GM20431 (cell line): ENCODE measurements around the gene DUS2.

Experiments
- in situ Hi-C: fragments of 300-500 bp; cut with MseI, MboI; formaldehyde crosslinking; loops from one replicate; pipeline ENCODE4 v1.15.0; 2020; ENCODE audit warnings: low sequenced_read_pairs; ENCODE audit not compliant: unreplicated experiment

The DUS2 gene

GRCh38 chr16:68040506-68041288 is 17.6 kb downstream of the DUS2 start:
- in situ Hi-C loops = no loop called here

DNA sequence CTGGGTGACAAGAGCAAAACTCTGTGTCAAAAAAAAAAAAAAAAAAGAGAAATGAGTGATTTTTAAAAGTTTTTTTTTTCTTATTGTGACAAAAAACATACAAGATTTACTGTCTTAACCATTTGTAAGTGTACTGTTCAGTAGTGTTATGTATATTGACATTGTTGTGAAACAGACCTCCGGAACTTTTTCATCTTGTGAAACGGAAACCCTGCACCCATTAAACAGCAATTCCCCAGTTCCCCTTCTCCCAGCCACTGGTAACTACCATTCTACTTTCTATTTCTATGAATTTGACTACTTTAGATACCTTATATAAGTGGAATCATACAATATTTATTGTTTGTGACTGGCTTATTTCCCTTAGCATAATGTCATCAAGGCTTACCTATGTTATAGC is 18.7 kb downstream of the DUS2 start:
- in situ Hi-C loops = no loop called here

DNA sequence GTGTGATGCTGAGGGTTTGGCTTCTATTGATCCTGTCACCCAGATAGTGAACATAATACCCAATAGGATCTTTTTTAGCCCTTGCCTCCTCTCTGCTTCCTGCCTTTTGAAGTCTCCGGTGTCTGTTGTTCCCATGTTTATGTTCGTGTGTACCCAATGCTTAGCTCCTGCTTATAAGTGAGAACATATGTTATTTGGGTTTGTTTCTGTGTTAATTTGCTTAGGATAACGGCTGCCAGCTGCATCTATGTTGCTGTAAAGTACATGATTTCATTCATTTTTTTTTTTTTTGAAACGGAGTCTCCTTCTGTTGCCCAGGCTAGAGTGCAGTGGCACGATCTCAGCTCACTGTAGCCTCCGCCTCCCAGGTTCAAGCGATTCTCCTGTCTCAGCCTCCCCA is 23.0 kb downstream of the DUS2 start:
- in situ Hi-C loops = no loop called here

GRCh38 chr16:68047987-68048386 is 24.9 kb downstream of the DUS2 start:
- in situ Hi-C loops = no loop called here

DNA sequence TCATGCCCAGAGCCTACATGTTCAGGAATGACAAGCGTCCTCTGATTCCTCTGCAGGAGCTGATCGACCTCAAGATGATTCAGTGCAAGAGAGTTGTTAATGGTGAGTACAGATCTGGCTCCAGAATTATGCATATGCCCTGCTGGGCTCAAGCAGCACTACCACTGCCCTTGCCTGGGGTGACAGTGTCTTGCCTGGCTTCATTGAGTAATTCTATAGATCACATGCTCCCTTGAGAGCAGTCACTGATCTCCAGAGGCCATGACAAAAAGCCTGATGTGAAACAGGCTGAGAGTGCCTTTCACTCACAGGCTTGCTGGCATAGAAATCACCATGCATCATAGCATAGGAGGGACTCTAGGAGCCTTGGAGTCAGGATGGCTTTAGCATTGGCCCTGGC is 26.4 kb downstream of the DUS2 start:
- in situ Hi-C loops = no loop called here

DNA sequence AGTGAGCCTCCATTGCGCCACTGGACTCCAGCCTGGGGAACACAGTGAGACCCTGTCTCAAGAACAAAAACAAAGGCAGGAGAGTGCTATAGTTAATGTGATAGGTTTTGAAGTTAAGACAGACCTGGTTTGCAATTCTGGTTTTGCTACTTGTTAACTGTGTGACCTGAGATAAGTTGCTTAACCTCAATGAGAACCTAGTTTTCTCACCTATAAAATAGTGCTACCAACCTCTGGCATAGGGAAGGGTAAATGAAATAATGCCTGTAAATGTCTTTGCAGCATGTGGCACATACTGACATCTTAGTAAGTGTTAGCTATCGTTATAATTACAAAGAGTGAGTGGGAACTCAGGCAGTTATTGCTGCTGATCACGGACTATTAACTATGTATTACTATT is 32.3 kb downstream of the DUS2 start:
- in situ Hi-C loops = no loop called here

DNA sequence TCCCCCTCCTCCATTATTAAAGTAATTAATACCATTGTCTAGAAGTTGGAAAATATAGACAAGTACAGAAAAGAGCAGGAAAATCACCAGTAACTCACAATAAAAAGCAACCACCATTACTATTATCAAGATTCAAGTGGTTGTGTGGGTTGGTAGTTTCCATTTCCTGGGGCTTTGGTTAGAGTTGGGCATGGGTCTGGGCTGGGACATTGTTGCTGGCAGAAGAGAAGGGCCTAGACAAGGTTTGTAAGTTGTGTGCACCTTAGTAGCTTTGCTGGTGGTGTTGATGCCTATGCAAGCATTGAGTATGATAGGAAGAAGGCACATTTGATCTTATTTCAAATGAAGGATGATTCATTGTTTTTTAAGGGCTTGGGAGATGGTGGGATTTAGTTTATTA is 36.7 kb downstream of the DUS2 start:
- in situ Hi-C loops = no loop called here

GRCh38 chr16:68061396-68061795 is 38.3 kb downstream of the DUS2 start:
- in situ Hi-C loops = no loop called here

DNA sequence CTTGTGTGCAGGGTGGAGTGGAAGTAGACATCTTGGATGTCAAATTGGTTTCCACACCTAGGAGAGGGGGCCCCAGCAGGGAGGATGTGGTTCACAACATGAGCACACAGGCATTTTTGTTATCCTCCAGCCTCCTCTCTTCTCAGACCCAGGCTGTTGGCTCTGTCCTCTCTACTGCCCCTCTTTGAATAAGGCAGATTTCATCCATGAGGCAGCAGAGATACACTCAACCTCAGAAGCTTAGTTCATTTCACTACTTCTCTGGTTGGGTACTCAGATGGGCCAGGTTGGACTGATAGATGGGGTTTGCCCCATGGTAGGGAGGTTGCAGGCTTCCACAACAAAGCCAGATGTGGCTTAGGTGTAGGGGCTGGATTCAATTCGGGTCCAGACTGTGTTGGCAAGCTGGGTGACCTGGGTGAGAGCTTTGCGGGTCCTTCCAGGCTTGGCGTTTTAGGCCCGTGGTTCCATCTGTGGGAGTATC is 39.9 kb downstream of the DUS2 start:
- in situ Hi-C loops = no loop called here

DNA sequence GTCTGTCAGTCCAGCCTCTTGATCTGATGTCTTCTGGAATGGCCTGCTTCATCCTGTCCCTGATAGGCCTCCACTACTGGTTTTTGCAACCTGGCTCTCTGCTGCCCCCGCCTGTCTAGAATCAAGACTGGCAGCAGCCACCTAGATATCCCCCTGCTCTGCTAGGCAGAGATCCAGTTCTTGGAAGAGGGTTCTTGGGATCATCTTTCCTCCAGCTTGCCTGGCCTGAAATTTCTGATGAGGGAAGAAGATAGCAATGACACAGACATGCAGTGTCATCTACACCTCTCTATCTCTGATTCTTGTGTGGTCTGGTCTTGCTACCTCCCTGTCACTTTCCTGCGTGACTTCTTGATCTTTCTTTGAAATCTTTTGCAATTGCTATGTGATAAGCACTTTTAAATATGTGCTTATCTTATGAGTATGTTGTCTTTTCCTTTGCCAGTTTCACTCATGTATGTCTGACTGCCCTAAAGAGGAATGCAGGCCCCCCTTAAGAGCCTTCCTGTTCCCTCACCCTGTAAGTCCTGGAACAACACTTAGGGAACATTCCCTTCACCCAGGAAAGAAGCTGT is 41.8 kb downstream of the DUS2 start:
- in situ Hi-C loops = no loop called here

GRCh38 chr16:68065716-68066305 is 42.7 kb downstream of the DUS2 start:
- in situ Hi-C loops = no loop called here

DNA sequence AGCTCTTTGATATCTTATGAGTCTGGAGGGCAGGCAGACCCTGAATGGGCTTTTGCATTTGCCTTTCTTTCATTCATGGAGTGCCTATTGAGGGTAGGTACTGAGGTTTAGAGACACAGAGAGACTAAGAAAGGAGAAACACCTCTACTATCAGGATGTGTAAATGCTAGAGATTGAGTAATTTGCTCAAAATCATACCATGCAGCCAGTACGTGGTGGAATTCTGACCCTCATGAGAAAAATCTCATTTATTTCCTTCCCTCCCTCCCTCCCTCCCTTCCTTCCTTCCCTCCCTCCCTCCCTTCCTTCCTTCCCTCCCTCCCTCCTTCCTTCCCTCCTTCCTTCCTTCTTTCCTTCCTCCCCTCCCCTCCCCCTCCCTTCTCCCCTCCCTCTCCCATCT is 43.7 kb downstream of the DUS2 start:
- in situ Hi-C loops = no loop called here

- in situ Hi-C loops = no loop called here
Measured at GRCh38 chr16:68068926-68069325, 45.8 kb downstream of the DUS2 start.

DNA sequence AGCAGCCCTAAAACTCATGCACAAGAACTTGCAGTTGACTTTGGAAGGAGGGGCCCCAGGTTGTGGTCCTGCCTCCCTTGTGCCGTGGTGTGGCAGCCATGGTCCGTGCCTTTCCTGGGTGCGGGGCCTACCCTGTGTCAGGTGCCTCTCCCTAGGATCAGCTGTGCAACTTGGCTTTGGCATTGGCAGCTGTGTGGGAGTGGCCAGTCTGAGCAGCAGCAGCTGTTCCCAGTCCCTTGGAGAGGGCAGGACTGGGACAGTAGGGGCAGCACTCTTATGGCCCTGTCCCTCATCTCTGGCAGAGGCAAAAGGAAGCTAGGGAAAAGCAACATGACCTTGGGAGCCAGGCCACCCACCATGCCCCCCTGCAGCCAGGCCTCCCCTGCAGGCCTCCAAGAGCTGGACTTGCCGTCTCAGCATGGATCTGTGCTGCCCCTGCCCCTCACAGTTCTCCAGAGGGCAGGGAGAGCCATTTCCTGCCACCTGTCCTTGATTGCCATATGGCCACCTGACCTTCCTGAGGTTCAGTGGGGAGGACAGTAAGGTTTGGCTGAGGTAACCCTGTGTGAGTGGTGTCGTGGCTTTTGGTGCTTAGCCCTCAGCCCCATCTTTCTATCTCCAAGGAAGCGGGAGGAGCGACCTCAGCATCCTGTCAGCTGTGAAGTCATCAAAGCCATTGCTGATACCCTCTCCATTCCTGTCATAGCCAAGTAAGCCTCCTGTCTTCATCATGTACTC is 46.6 kb downstream of the DUS2 start:
- in situ Hi-C loops = no loop called here

DNA sequence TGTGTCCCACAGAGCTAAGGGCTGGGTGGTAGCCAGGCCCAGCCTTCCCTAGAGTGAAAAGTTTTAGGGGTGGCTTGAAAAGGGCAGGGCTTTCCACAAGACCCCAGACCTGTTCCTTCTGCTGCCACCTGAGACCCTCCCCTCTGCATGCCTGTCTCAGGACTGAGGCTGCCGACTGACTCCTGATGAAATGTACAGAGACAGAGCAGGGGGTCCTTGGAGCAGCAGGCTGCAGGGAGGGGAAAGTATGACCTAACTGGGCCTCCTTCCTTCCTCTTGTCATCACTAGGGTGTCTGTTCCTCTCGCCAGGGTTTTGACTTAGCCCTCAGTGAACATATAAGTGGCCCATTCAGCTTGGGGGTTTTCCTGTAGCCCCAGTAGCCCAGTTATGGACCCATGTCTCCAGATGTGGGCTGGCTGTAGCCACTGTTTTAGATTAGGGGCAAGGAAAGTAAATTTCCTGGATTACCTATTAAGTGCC is 47.2 kb downstream of the DUS2 start:
- in situ Hi-C loops = no loop called here

DNA sequence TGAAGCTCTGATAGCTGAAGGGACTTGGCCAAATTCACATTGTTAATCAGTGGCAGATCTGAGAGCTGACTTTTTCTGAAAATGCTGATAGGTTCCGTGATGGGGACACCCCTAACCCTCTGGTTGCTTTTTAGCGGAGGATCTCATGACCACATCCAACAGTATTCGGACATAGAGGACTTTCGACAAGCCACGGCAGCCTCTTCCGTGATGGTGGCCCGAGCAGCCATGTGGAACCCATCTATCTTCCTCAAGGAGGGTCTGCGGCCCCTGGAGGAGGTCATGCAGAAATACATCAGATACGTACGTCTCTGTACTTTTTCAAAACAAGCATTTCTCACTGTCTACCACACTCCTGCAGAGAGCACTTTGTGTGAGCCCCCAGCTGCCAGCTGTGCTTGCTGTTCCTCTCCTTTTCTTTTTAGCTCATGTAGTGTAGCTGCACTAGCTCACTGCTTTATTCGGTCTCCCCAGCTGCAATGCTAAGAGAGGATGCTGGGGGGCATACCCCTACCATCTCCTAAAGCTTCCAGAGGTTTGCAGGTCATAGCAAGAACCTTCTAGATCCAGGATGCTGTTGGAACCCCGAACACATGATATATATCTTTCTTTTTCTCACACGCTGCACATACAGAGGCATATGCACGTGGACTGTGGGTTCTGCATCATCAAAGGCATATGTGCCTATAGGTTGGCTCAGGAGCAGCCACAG is 47.9 kb downstream of the DUS2 start:
- in situ Hi-C loops = no loop called here

DNA sequence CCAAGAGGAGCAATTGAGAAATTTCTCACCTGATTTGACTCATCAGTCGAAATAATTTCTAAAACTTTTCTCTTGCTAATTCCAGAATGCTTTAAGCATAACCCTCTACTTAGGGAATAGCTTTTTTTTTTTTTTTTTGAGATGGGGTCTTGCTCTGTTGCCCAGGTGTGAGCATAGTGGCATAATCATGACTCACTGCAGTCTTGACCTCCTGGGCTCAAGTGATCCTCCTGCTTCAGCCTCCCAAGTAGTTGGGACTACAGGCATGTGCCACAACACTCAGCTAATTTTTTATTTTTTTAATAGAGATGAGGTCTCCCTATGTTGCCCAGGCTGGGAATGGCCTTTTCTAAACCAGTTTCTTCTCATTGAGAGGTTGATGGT is 48.4 kb downstream of the DUS2 start:
- in situ Hi-C loops = no loop called here

GRCh38 chr16:68072038-68072695 is 49.1 kb downstream of the DUS2 start:
- in situ Hi-C loops = no loop called here

- in situ Hi-C loops = no loop called here
Measured at GRCh38 chr16:68073902-68074760, 51.0 kb downstream of the DUS2 start.
